WTC11 (cell line): ENCODE data around the gene PHLDB3.

ENCODE experiments used
- CREB1 ChIP-seq: sonication (generic); formaldehyde crosslinking; IDR thresholded peaks from 2 replicates; pipeline ENCODE4 v1.8.0; 2023; ENCODE audit warnings: mild to moderate bottlenecking, missing genetic modification reagents
- ESRRA ChIP-seq: sonication (generic); formaldehyde crosslinking; IDR thresholded peaks from 2 replicates; pipeline ENCODE4 v1.8.1; 2022; ENCODE audit warnings: mild to moderate bottlenecking, missing genetic modification reagents, borderline replicate concordance
- FOXJ3 ChIP-seq: sonication (generic); formaldehyde crosslinking; IDR thresholded peaks from 2 replicates; pipeline ENCODE4 v1.9.0; 2021; ENCODE audit warnings: missing genetic modification reagents, mild to moderate bottlenecking, borderline replicate concordance
- GABPB1 ChIP-seq: sonication (generic); formaldehyde crosslinking; IDR thresholded peaks from 2 replicates; pipeline ENCODE4 v1.8.1; 2023; ENCODE audit warnings: mild to moderate bottlenecking, missing genetic modification reagents
- MAX ChIP-seq: sonication (generic); formaldehyde crosslinking; IDR thresholded peaks from 2 replicates; pipeline ENCODE4 v1.8.0; 2022; ENCODE audit warnings: mild to moderate bottlenecking, missing genetic modification reagents
- PRRX2 ChIP-seq: fragments of 250-450 bp; sonication (Bioruptor Pico); IDR thresholded peaks from 2 replicates; pipeline ENCODE4 v1.8.0; 2021; ENCODE audit warnings: mild to moderate bottlenecking
- SOX15 ChIP-seq: fragments of 250-450 bp; sonication (Bioruptor Pico); IDR thresholded peaks from 2 replicates; pipeline ENCODE4 v1.9.0; 2021; ENCODE audit warnings: mild to moderate bottlenecking
- ZNF121 ChIP-seq: sonication (generic); formaldehyde crosslinking; IDR thresholded peaks from 2 replicates; pipeline ENCODE4 v1.8.0; 2023; ENCODE audit warnings: missing genetic modification reagents
- ZNF416 ChIP-seq: fragments of 250-450 bp; sonication (Bioruptor Pico); IDR thresholded peaks from 2 replicates; pipeline ENCODE4 v1.9.0; 2021; ENCODE audit warnings: mild to moderate bottlenecking, inconsistent platforms
- TF ChIP-seq, protein P1 (sequence below): fragments of 200-600 bp; IDR thresholded peaks from 2 replicates; pipeline ENCODE4 v1.8.0; 2022; ENCODE audit warnings: antibody characterized with exemption
- TF ChIP-seq, protein P2 (sequence below): sonication (generic); formaldehyde crosslinking; IDR thresholded peaks from 2 replicates; pipeline ENCODE4 v1.8.0; 2023; ENCODE audit warnings: missing genetic modification reagents

DNA sequence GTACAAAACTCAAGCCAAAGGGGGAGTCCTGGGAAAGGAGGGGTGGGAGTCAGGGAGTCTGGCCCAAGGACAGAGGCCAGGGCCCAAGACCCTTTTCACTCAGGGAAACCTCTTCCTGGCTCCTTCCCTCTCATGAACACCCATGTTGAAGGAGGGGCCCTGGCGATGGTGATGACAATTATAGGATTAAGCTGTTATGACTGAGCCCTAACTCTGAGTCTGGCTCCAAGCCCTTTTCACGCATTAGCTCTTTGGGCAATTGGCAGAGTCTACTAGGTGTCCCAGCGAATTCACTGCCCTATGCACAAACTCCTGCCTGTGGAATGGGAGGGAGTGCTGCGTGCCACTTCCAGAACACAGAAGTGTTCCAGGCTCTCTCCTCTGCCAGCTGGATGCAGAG lies 49.1 kb upstream of the PHLDB3 start:
- TF ChIP-seq PRRX2 (CRISPR knock-in tag) (no peak), GABPB1 (no peak), MAX (CRISPR knock-in tag) (no peak), ZNF121 (CRISPR knock-in tag) (no peak), ESRRA (CRISPR knock-in tag) (no peak), SOX15 (CRISPR knock-in tag) (no peak), FOXJ3 (no peak), ZNF416 (CRISPR knock-in tag) (no peak), CREB1 (CRISPR knock-in tag) (no peak)
- TF ChIP-seq, protein P1, sequence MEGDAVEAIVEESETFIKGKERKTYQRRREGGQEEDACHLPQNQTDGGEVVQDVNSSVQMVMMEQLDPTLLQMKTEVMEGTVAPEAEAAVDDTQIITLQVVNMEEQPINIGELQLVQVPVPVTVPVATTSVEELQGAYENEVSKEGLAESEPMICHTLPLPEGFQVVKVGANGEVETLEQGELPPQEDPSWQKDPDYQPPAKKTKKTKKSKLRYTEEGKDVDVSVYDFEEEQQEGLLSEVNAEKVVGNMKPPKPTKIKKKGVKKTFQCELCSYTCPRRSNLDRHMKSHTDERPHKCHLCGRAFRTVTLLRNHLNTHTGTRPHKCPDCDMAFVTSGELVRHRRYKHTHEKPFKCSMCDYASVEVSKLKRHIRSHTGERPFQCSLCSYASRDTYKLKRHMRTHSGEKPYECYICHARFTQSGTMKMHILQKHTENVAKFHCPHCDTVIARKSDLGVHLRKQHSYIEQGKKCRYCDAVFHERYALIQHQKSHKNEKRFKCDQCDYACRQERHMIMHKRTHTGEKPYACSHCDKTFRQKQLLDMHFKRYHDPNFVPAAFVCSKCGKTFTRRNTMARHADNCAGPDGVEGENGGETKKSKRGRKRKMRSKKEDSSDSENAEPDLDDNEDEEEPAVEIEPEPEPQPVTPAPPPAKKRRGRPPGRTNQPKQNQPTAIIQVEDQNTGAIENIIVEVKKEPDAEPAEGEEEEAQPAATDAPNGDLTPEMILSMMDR: no peak
- TF ChIP-seq, protein P2, sequence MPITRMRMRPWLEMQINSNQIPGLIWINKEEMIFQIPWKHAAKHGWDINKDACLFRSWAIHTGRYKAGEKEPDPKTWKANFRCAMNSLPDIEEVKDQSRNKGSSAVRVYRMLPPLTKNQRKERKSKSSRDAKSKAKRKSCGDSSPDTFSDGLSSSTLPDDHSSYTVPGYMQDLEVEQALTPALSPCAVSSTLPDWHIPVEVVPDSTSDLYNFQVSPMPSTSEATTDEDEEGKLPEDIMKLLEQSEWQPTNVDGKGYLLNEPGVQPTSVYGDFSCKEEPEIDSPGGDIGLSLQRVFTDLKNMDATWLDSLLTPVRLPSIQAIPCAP (CRISPR knock-in tag): no peak
